CD4-positive, alpha-beta T cell treated with Interferon gamma for 1 hour (primary cell): Measurements from ENCODE around the gene WDR70.

Source experiments
- DNase-seq: peaks from one replicate; pipeline ENCODE4 v3.0.0-alpha.2; 2020

WDR70 gene

DNA sequence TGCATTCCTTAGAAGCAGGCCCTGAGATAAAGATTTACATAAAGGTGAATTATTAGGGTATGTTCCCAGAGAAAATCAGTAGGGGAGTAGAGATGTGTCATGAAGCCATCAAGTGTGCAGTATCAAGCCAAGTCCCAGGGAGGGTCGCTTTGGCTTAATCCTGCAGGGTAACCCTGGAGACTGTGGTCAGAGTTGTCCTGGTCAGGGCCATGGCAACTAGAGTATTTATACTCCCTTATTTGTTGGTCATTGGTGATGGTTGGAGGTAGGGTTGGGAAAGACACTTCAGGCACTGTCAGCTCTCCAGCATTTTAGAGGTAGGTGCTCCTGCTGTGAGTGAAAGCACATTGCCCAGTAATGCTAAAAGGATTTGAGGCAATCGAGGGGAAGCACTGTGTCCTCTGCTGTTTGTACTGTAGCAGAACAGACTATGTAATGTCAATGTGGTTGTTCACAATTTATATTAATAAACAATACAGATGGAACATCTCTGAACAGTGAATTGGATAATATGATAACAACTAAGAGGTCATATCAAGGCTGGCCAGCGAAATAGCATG, 351.9 kb downstream of the WDR70 start:
- no peak for DNase-seq

GRCh38 chr5:37734114-37734513, 355.0 kb downstream of the WDR70 start:
- no peak for DNase-seq

DNA sequence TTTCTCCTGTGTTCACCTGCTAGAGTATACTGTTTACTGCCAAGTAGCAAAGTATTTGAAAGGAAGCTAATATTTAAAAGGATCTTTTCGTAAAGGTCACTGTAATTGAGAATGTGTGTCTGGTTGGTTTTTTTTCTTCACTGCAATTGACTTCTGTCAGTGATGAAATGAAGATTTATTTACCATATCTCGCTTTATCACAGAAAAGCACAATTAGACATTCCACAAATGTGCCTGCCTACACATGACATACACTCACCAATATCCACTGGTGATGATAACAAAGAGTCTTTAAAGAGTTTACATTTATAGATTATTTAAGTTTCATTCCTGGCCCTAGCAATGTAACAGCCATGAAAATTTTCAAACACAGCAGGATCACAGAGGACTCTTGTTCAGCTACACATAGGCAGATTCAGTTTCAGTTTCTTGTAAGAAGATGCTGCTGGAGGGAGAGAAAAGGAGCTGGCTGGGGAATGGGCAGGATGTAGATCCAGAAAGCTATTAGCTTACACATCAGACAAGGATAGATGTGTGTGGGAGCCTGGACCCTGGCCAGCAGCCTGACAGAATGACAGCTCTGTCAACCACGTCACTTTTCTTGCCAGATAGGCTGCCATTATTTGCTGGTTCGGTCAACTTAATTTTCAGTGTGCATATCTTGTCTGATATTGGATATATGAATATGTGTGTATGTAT, 356.7 kb downstream of the WDR70 start:
- no peak for DNase-seq

DNA sequence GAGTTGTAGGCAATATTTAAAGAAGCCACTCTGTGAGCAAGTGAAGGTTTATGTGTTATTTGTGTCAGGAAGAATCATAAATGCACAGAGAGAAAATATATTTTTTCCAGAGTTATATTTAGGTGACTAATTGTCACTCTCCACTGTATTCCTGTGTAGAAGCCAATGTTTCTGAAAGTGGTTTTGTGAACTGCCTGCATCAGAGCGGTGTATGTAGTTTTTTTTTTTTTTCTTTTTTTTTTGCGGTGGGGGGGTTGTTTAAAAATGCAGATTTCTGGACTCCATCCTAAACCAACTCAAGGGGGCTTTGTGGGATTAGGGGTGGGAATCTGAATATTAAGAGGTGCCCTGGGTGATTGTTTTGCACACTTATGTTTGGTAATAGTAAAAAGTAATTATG, 357.3 kb downstream of the WDR70 start:
- DNase-seq = no peak

DNA sequence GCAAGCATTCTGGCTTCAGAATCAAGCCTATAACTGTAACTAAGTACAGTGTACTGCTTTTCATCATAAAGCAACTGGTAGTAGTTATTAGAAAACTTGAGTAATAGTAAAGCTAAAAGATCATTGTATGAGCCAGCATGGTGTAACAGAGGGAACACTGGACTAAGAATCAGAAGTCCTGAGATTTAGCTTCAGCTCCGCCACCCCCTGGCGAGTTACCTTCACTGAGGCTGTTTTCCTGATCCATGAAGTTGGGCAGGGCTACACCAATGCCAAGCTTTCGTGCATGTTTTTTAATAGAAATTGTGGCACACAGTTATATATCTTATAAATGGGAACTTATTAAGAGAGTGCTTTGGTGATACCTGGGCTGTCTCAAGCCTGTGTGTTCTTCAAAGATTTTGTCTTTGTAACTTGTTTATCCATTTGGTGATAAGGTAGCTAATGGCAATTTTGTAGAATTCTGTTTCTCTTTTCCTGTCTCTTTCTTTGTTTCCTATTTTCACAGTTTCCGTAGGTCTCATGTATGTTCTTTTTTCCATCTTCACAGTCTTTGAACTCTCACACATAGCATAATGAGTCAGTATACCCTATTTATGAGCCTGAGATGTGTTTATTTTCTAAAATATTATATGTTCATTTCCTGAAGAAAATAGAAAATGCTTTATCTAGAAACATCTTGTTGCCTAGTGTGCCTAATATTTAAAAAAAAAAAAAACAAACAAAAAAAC, 358.4 kb downstream of the WDR70 start:
- DNase-seq = no peak

GRCh38 chr5:37738057-37738691, 359.1 kb downstream of the WDR70 start:
- DNase-seq = no peak

- no peak for DNase-seq
Observed at GRCh38 chr5:37738865-37739488, 359.9 kb downstream of the WDR70 start.

DNA sequence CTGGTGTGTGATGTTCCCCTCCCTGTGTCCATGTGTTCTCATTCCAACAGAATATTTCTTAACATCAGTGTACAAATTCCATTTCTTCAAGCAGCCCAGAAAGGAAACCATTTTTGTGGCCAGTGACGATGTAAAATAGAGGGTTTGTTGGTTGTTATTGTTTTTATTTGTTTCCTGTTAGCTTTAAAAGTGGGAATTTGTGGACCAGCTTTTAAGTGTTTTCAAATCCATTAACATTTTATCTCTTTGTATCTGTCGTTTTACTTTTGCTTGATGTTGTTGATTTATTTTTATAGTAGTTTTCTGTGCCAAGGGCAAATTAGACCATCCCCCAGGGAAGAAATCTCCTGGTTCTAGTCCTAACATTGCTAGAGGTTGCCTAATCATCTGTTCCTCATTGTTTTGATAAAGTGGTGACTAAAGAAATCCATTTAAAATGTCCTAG, 360.7 kb downstream of the WDR70 start:
- DNase-seq = no peak

DNA sequence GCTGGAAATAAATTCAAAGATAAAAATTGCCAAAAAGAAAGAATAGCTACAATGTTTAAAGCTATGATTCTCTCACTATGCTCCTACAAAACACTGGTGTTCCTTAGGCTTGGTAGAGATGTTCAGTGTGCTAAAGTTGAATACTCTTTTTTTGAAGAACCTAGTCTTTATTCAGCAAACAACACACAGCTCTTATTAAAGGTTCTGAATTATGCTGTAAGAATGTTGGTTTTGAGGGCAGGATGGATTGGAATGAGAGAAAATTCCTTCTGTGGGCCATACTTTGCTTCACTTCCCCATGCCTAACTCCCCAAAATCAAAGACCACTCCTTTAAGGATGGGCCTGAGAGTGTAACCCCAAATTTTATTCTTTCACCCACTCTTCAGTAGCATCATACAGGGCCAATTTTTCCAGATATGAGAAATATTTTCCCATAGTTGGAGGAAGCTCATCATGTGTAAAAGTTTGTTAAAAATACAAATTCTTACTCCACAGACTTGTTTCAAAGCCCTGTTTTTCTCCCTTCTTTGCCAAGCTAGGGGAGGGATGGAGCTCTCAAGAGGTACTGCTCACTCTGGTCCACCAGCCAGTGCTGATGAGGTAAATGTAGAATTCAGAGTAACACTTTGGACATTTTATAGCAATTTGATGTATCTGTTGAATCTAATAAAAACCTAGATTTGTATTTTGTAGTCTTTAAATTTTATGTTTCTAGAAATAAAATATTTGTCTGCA, 361.4 kb downstream of the WDR70 start:
- no peak for DNase-seq

- no peak for DNase-seq
Observed at GRCh38 chr5:37742111-37742510, 363.0 kb downstream of the WDR70 start.

- DNase-seq = no peak
Observed at GRCh38 chr5:37751227-37751626, 372.1 kb downstream of the WDR70 start.

DNA sequence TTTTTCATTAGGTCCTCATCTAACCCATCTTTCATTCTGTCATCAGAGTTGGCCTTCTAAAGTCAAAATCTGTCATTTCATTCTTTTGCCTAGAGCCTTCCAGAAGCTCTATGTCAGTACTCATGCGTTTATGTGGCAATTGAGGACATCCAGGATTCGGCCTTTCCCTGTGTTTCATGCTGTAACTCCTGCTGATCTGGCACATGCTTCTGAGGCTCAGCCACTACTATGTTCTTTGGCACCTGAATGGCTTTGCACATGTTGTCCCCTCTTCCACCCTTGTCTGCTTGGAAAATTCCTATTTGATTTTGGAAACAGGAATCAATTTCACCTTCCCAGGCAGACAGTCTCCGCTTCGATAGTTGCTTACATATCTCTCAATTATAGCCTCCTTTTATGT, 375.9 kb downstream of the WDR70 start:
- no peak for DNase-seq

DNA sequence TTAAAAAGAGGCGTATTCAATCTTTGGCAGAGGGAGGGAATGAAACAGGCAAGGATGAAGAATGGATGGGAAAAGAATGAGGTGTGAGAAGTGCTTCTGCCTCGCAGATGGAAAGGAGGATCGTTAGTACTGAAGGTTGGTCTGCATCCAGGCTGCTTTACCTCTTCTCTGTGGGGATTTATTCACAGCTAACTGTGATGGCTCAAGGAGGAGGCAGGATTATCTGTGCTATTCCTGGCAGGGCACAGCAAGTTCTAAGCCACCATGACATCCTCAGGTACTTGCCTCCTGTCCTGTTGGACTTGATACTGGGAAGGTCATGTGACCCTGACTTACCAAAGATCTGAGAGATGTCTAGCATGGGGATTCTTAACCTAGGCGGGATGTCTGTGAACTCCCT, 376.5 kb downstream of the WDR70 start:
- DNase-seq = no peak

GRCh38 chr5:37756248-37756647, 377.1 kb downstream of the WDR70 start:
- DNase-seq = no peak

- no peak for DNase-seq
Observed at GRCh38 chr5:37757980-37758582, 379.0 kb downstream of the WDR70 start.

GRCh38 chr5:37767251-37767650, 388.1 kb downstream of the WDR70 start:
- no peak for DNase-seq

GRCh38 chr5:37767961-37768360, 388.8 kb downstream of the WDR70 start:
- DNase-seq = no peak

DNA sequence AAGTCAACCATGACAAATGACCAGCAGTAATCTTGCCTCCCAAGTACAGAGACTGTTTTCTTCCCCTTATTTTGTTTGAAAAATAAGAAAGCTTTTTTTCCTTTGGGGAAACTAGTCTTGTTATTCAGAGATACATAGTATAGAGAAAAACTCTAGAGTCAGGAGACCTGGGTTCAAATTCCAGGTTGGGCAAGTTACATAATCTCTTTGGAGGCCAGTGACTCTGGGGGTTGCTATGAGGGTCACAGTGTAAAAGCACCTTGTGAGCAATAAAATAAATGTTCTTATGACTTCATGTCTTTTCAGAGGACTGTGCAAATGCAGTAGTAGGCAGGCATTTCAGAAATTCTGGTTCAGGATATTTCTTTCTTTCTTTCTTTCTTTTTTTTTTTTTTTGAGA, 389.3 kb downstream of the WDR70 start:
- no peak for DNase-seq

- DNase-seq = no peak
Observed at GRCh38 chr5:37769108-37769507, 390.0 kb downstream of the WDR70 start.

GRCh38 chr5:37769840-37770239, 390.7 kb downstream of the WDR70 start:
- no peak for DNase-seq

- DNase-seq = no peak
Observed at GRCh38 chr5:37770786-37771185, 391.7 kb downstream of the WDR70 start.

- no peak for DNase-seq
Observed at GRCh38 chr5:37771203-37771611, 392.1 kb downstream of the WDR70 start.
